Measurements from ENCODE around the gene MERTK.

DNA sequence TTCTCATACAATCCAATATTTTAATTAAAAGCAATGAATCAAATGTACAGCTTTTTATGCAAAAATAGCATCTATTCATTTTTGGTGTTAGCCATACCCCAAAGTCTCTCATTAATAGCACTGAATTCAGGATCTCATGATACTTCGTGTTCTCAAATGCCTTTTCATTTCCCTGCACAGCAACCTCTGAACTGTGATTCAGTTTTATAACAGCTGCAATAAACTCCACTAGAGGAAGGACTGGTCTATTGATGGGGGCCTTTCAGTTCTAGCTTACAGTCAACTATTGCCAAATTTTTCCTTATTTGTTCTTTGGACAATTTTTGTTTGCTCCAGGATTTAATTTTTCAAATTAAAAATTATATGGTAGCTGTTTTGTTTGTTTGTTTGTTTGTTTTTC, 151.9 kb downstream of the MERTK start:
- no peak for TF ChIP-seq EZH2 (IDR thresholded peaks at IDR 0.05; ENCODE audit: low read length, unreplicated experiment)
- TF ChIP-seq, protein P1, sequence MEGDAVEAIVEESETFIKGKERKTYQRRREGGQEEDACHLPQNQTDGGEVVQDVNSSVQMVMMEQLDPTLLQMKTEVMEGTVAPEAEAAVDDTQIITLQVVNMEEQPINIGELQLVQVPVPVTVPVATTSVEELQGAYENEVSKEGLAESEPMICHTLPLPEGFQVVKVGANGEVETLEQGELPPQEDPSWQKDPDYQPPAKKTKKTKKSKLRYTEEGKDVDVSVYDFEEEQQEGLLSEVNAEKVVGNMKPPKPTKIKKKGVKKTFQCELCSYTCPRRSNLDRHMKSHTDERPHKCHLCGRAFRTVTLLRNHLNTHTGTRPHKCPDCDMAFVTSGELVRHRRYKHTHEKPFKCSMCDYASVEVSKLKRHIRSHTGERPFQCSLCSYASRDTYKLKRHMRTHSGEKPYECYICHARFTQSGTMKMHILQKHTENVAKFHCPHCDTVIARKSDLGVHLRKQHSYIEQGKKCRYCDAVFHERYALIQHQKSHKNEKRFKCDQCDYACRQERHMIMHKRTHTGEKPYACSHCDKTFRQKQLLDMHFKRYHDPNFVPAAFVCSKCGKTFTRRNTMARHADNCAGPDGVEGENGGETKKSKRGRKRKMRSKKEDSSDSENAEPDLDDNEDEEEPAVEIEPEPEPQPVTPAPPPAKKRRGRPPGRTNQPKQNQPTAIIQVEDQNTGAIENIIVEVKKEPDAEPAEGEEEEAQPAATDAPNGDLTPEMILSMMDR (conservative IDR thresholded peaks at IDR 0.05; ENCODE audit: low read depth, low read length) = no peak
- no peak for TF ChIP-seq EZH2phosphoT487 (IDR thresholded peaks at IDR 0.05; ENCODE audit: borderline replicate concordance, low read length)
